Fibroblast of villous mesenchyme (primary cell): ENCODE data around the gene ANO3. TPM values are rescaled to one million over a fixed set of nuclear protein-coding genes. Genes with fewer than 3 reads are reported as not detected.

Experiments used
- DNase-seq: peaks from one replicate; pipeline ENCODE4 v3.0.0-alpha.2; 2010; ENCODE audit warnings: low read depth
- H3K4me3 ChIP-seq: 2 replicates; pipeline ENCODE4 v1.5.1; 2011; ENCODE audit warnings: low read depth, mild to moderate bottlenecking, low read length
- CTCF ChIP-seq: IDR thresholded peaks from 2 replicates; pipeline ENCODE4 v1.5.1; 2012; ENCODE audit warnings: low read depth, mild to moderate bottlenecking, low read length; ENCODE audit not compliant: insufficient read depth
- total RNA-seq: library from RNA; depleted of rRNA; stranded (reverse); fragments of >200 nt; gene quantifications from 2 replicates; pipeline ENCODE4 v1.2.3, GENCODE V29; 2012

Gene ANO3
- total RNA-seq, 1 donor = under 0.01 TPM

- H3K4me3 ChIP-seq = no peak overlapping the region
- DNase-seq = no peak
- TF ChIP-seq CTCF = no peak
Measured at GRCh38 chr11:26418386-26418912, 86.5 kb downstream of the ANO3 start.

- no peak for TF ChIP-seq CTCF
- DNase-seq = no peak
- H3K4me3 ChIP-seq = no peak overlapping the region
Measured at GRCh38 chr11:26420331-26420730, 88.4 kb downstream of the ANO3 start.

- TF ChIP-seq CTCF = no peak
- DNase-seq = no peak
- H3K4me3 ChIP-seq = no peak overlapping the region
Measured at GRCh38 chr11:26424255-26424654, 92.3 kb downstream of the ANO3 start.

GRCh38 chr11:26439854-26440253, 107.9 kb downstream of the ANO3 start:
- no peak overlapping the region for H3K4me3 ChIP-seq
- no peak for DNase-seq
- TF ChIP-seq CTCF = no peak

- peak; percentile 28 for DNase-seq
- no peak overlapping the region for H3K4me3 ChIP-seq
- no peak for TF ChIP-seq CTCF
Measured at GRCh38 chr11:26442131-26442530, 110.2 kb downstream of the ANO3 start.

- TF ChIP-seq CTCF = no peak
- no peak for DNase-seq
- no peak overlapping the region for H3K4me3 ChIP-seq
Measured at GRCh38 chr11:26443617-26444016, 111.7 kb downstream of the ANO3 start.

- no peak overlapping the region for H3K4me3 ChIP-seq
- DNase-seq = no peak
- TF ChIP-seq CTCF = no peak
Measured at GRCh38 chr11:26457636-26458035, 125.7 kb downstream of the ANO3 start.
